ENCODE measurements around the gene HOXB2. TPM values are rescaled to one million over a fixed set of nuclear protein-coding genes. Genes with fewer than 3 reads are reported as not detected.

HOXB2 gene
- total RNA-seq, 3 donors from 2014 or later (not counting 1 experiment from before 2014, with no cell fraction given), result 21.6 to 30.5 (median 24.7) TPM

DNA sequence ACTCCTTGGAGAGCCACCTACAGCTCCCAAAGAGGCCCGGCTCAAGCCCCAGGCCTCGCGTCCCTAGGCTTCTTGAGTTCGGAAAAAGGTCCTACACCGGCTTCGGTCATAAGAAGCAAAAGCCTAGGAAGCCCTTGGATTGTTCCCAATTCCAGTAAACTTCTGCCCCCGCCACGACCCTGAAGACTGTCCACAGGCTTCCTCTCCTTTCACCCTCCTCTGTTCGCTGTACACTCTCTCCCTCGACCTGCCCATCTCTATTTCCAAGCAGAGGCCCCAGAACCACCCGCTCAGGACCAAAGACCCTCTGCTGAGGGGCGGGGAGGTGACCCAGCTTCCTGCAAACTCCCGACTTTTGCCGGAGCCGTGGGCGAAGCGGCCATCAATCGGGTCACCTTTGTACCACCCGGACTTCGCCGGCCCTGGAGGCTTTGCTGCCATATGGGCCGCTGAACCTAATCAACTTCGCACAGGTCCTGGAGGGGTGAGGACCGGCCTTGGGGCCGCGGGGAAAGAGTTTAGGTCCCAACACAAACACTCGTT lies 2.7 kb downstream of the HOXB2 start:
- peaks cover 7% of the 10 kb centered on the region for H3K36me3 Mint-ChIP-seq
- Histone ChIP-seq H3K4me3 (ENCODE audit: low read length) (peak overlapping the region; percentile 77), H3K9me3 (ENCODE audit: control insufficient read depth, insufficient read depth, low read length) (no peaks in the 10 kb centered on the region), H3K27me3 (ENCODE audit: control insufficient read depth, insufficient read depth, low read length) (no peaks in the 10 kb centered on the region), H3K36me3 (ENCODE audit: control insufficient read depth, insufficient read depth, low read length) (no peaks in the 10 kb centered on the region), H3K27ac (ENCODE audit: low read length) (peak overlapping the region; percentile 95), H3K4me1 (ENCODE audit: control insufficient read depth, insufficient read depth, low read length) (peaks cover 46% of the 10 kb centered on the region)
- intact Hi-C loops (cut with micrococcal nuclease), result loop anchor here (2.0 kb wide), 1 partner anchor 13 kb away; no protein-coding TSS in a partner anchor
- H3K4me3 Mint-ChIP-seq, result peak overlapping the region; percentile 99
- DNase-seq (peak in 1 of 2 donors; percentile 61), ATAC-seq (peak in 2 of 3 donors; percentile 16 to 20)
- no peaks in the 10 kb centered on the region for H3K9me3 Mint-ChIP-seq
- WGBS (ENCODE audit: insufficient coverage), result 14% methylated on average over 23 of the region's 27 CpGs
- H3K27me3 Mint-ChIP-seq (ENCODE audit: low read depth in 2 of 2), result peaks cover 0 to 23% of the 10 kb centered on the region in 2 donors
- no peak for TF ChIP-seq CTCF (IDR thresholded peaks at IDR 0.05)
- H3K4me1 Mint-ChIP-seq, result peaks cover 59 to 60% of the 10 kb centered on the region in 2 donors
- peak overlapping the region; percentile 94 to 99 for H3K27ac Mint-ChIP-seq

- peak overlapping the region; percentile 99 for H3K4me3 Mint-ChIP-seq
- peaks cover 41% of the 10 kb centered on the region for H3K4me1 ChIP-seq (ENCODE audit: control insufficient read depth, insufficient read depth, low read length)
- H3K36me3 ChIP-seq (ENCODE audit: control insufficient read depth, insufficient read depth, low read length), result no peaks in the 10 kb centered on the region
- H3K36me3 Mint-ChIP-seq, result peaks cover 7% of the 10 kb centered on the region
- ATAC-seq (peak; percentile 38 to 47 (median 45)), DNase-seq (peak; percentile 45 to 71)
- peak overlapping the region; percentile 94 to 99 for H3K27ac Mint-ChIP-seq
- H3K27me3 ChIP-seq (ENCODE audit: control insufficient read depth, insufficient read depth, low read length), result no peaks in the 10 kb centered on the region
- no peaks in the 10 kb centered on the region for H3K9me3 ChIP-seq (ENCODE audit: control insufficient read depth, insufficient read depth, low read length)
- peaks cover 0 to 25% of the 10 kb centered on the region in 2 donors for H3K27me3 Mint-ChIP-seq (ENCODE audit: low read depth in 2 of 2)
- TF ChIP-seq CTCF (IDR thresholded peaks at IDR 0.05), result no peak
- peak overlapping the region; percentile 95 for H3K27ac ChIP-seq (ENCODE audit: low read length)
- H3K4me1 Mint-ChIP-seq, result peaks cover 57% of the 10 kb centered on the region in 2 donors
- H3K9me3 Mint-ChIP-seq, result no peaks in the 10 kb centered on the region
- intact Hi-C loops (cut with micrococcal nuclease), result loop anchor here (2.0 kb wide), 1 partner anchor 13 kb away; no protein-coding TSS in a partner anchor
- WGBS (ENCODE audit: insufficient coverage), result 4% methylated on average over 35 of the region's 36 CpGs
- H3K4me3 ChIP-seq (ENCODE audit: low read length), result peak overlapping the region; percentile 77
These were observed 3.3 kb downstream of the HOXB2 start for GRCh38 chr17:48541577-48542113.

GRCh38 chr17:48541036-48541576 lies 3.8 kb downstream of the HOXB2 start:
- Mint-ChIP-seq H3K9me3 (no peaks in the 10 kb centered on the region), H3K4me3 (peak overlapping the region; percentile 99), H3K36me3 (peaks cover 7% of the 10 kb centered on the region), H3K4me1 (peaks cover 52% of the 10 kb centered on the region in 2 donors), H3K27me3 (ENCODE audit: low read depth in 2 of 2) (peaks cover 0 to 26% of the 10 kb centered on the region in 2 donors), H3K27ac (peak overlapping the region; percentile 94 to 99)
- Histone ChIP-seq H3K27me3 (ENCODE audit: control insufficient read depth, insufficient read depth, low read length) (no peaks in the 10 kb centered on the region), H3K27ac (ENCODE audit: low read length) (peak overlapping the region; percentile 95), H3K36me3 (ENCODE audit: control insufficient read depth, insufficient read depth, low read length) (no peaks in the 10 kb centered on the region), H3K4me3 (ENCODE audit: low read length) (peak overlapping the region; percentile 77), H3K9me3 (ENCODE audit: control insufficient read depth, insufficient read depth, low read length) (no peaks in the 10 kb centered on the region), H3K4me1 (ENCODE audit: control insufficient read depth, insufficient read depth, low read length) (peaks cover 35% of the 10 kb centered on the region)
- no peak for ATAC-seq
- WGBS (ENCODE audit: insufficient coverage), result 33% methylated on average over 11 of the region's 12 CpGs
- TF ChIP-seq CTCF (IDR thresholded peaks at IDR 0.05), result no peak
- DNase-seq, result peak in 1 of 2 donors; percentile 40
- intact Hi-C loops (cut with micrococcal nuclease), result no loop called here
